HCT116 (cell line): ENCODE data around the gene ROCK1. TPM values are rescaled to one million over a fixed set of nuclear protein-coding genes. Genes with fewer than 3 reads are reported as not detected.

Experiments
- ATAC-seq: fragments of 200-7000 bp; cut with Tn5 transposase; 2 replicates; pipeline ENCODE4 v1.9.1; 2020; ENCODE audit warnings: mild to moderate bottlenecking, moderate library complexity
- BruUV-seq: library from RNA; stranded (reverse); fragments of 400-500 nt; replicated peaks from 2 replicates; lab custom pipeline; 2021; lab: Mats Ljungman, UMichigan
- CTCF ChIA-PET: fragments of 300-600 bp; sonication (Branson Sonifier 250); formaldehyde crosslinking; loops from one replicate; lab custom pipeline; 2021; ENCODE audit warnings: antibody characterized with exemption; lab: Charles Lee
- POLR2A ChIA-PET: fragments of 300-600, 350-600 bp; sonication (Branson Sonifier 250); formaldehyde crosslinking; loops from one replicate; lab custom pipeline; 2021; ENCODE audit warnings: antibody characterized with exemption; lab: Charles Lee
- RAD21 ChIA-PET, 2 experiments: fragments of 300-600 bp; sonication (Branson Sonifier 250); formaldehyde crosslinking; loops; one replicate each; lab custom pipeline; 2023; ENCODE audit warnings: low total read pairs in 2 of 2; ENCODE audit not compliant: uncharacterized antibody in 2 of 2, unreplicated experiment in 2 of 2, low non-redundant PET in 1 of 2; lab: Charles Lee
- DNase-seq: peaks from one replicate; pipeline ENCODE4 v3.0.0-alpha.2; 2010; ENCODE audit warnings: low read depth, low spot score
- H2AFZ ChIP-seq: fragments of 200-600 bp; shearing (Covaris generic), sonication (generic); 2 replicates; pipeline ENCODE4 v1.6.1; 2017; ENCODE audit warnings: low read depth, mixed run types, mixed read lengths, antibody characterized with exemption, low read length; ENCODE audit not compliant: poor library complexity, severe bottlenecking
- H3K27ac ChIP-seq: 2 replicates; pipeline ENCODE4 v1.5.1; 2012; ENCODE audit warnings: low read depth, low read length
- H3K27me3 ChIP-seq: fragments of 200-600 bp; sonication (generic); 2 replicates; pipeline ENCODE4 v1.6.1; 2016; ENCODE audit warnings: mixed run types, low read length, mixed read lengths; ENCODE audit not compliant: insufficient read depth
- H3K36me3 ChIP-seq, 2 experiments: fragments of 200-500 bp in 1 of 2; fragments of 200-600 bp in 1 of 2; sonication (Bioruptor generic) in 1 of 2; sonication (generic) in 1 of 2; 2 replicates each; pipeline versions ENCODE4 v1.5.1 to v1.6.1; 2014 to 2016; ENCODE audit warnings: low read length in 2 of 2, inconsistent platforms in 1 of 2, mixed read lengths in 1 of 2, mixed run types in 1 of 2; ENCODE audit not compliant: insufficient read depth in 2 of 2, control insufficient read depth in 1 of 2
- H3K4me1 ChIP-seq, 2 experiments: fragments of 200-600 bp in 1 of 2; sonication (generic) in 1 of 2; 2 replicates each; pipeline versions ENCODE4 v1.5.1 to v1.6.1; 2012 to 2017; ENCODE audit warnings: low read length in 2 of 2, inconsistent platforms in 1 of 2, mild to moderate bottlenecking in 1 of 2, mixed read lengths in 1 of 2, mixed run types in 1 of 2, moderate library complexity in 1 of 2; ENCODE audit not compliant: insufficient read depth in 2 of 2, control insufficient read depth in 1 of 2
- H3K4me2 ChIP-seq: fragments of 200-600 bp; sonication (generic); 2 replicates; pipeline ENCODE4 v1.6.1; 2017; ENCODE audit warnings: mixed run types, low read length, mixed read lengths
- H3K4me3 ChIP-seq, 2 experiments: fragments of 200-600 bp in 1 of 2; sonication (generic) in 1 of 2; replicated peaks in 1 of 2; 2 replicates each; pipeline ENCODE4 v1.5.1; 2011 to 2016; ENCODE audit warnings: low read length in 2 of 2, control low read depth in 1 of 2, low read depth in 1 of 2, mild to moderate bottlenecking in 1 of 2, mixed read lengths in 1 of 2, mixed run types in 1 of 2
- H3K79me2 ChIP-seq: fragments of 200-600 bp; sonication (generic); 2 replicates; pipeline ENCODE4 v1.6.1; 2017; ENCODE audit warnings: mild to moderate bottlenecking, mixed run types, low read length, moderate library complexity, mixed read lengths; ENCODE audit not compliant: insufficient read depth
- H3K9ac ChIP-seq: fragments of 200-600 bp; sonication (generic); 2 replicates; pipeline ENCODE4 v1.6.1; 2016; ENCODE audit warnings: low read length, mixed read lengths
- H3K9me2 ChIP-seq: fragments of 200-600 bp; sonication (generic), shearing (Covaris generic); 2 replicates; pipeline ENCODE4 v1.6.1; 2017; ENCODE audit warnings: mixed run types, mild to moderate bottlenecking, moderate library complexity; ENCODE audit not compliant: insufficient read depth
- H3K9me3 ChIP-seq, 2 experiments: fragments of 200-500 bp in 1 of 2; fragments of 200-600 bp in 1 of 2; sonication (Bioruptor generic) in 1 of 2; sonication (generic) in 1 of 2; 2 replicates each; pipeline ENCODE4 v1.6.1; 2014 to 2017; ENCODE audit warnings: low read length in 2 of 2, mixed read lengths in 2 of 2, inconsistent platforms in 1 of 2, low read depth in 1 of 2, mild to moderate bottlenecking in 1 of 2, mixed run types in 1 of 2, moderate library complexity in 1 of 2; ENCODE audit not compliant: control insufficient read depth in 1 of 2, insufficient read depth in 1 of 2
- H4K20me1 ChIP-seq: fragments of 200-600 bp; sonication (generic), shearing (Covaris generic); 2 replicates; pipeline ENCODE4 v1.6.1; 2017; ENCODE audit warnings: mixed run types, mild to moderate bottlenecking, moderate library complexity; ENCODE audit not compliant: insufficient read depth
- CBX3 ChIP-seq: IDR thresholded peaks from 2 replicates; pipeline ENCODE4 v1.6.1; 2012; ENCODE audit warnings: low read depth
- CTCF ChIP-seq, 3 experiments: fragments of 200-600 bp in 1 of 3; sonication (generic) in 1 of 3; IDR thresholded peaks in 2 of 3; conservative IDR thresholded peaks in 1 of 3; 2 replicates each; pipeline ENCODE4 v1.5.1; 2012 to 2017; ENCODE audit warnings: low read depth in 2 of 3, low read length in 2 of 3, antibody characterized with exemption in 1 of 3, borderline replicate concordance in 1 of 3, control low read depth in 1 of 3, mild to moderate bottlenecking in 1 of 3, mixed read lengths in 1 of 3, mixed run types in 1 of 3, moderate library complexity in 1 of 3; ENCODE audit not compliant: insufficient read depth in 1 of 3
- ELF1 ChIP-seq: IDR thresholded peaks from 2 replicates; pipeline ENCODE4 v1.6.1; 2012; ENCODE audit warnings: low read depth, borderline replicate concordance
- FOSL1 ChIP-seq: IDR thresholded peaks from 2 replicates; pipeline ENCODE4 v1.6.1; 2012; ENCODE audit warnings: low read depth
- JUND ChIP-seq: IDR thresholded peaks from 2 replicates; pipeline ENCODE4 v1.6.1; 2012
- MAX ChIP-seq: IDR thresholded peaks from 2 replicates; pipeline ENCODE4 v1.6.1; 2012
- RAD21 ChIP-seq: IDR thresholded peaks from 2 replicates; pipeline ENCODE4 v1.6.1; 2012; ENCODE audit warnings: low read depth, mild to moderate bottlenecking
- REST ChIP-seq: IDR thresholded peaks from 2 replicates; pipeline ENCODE4 v1.6.1; 2012; ENCODE audit warnings: low read depth
- SIN3A ChIP-seq: IDR thresholded peaks from 2 replicates; pipeline ENCODE4 v1.6.1; 2012; ENCODE audit warnings: low read depth
- ZFX ChIP-seq: fragments of 450-650 bp; IDR thresholded peaks from 2 replicates; pipeline ENCODE4 v1.6.1; 2017
- ZNF274 ChIP-seq: fragments of 200-500 bp; sonication (Bioruptor generic); IDR thresholded peaks from 2 replicates; pipeline ENCODE4 v1.6.1; 2014; ENCODE audit warnings: mild to moderate bottlenecking, low read depth, low read length, inconsistent platforms
- intact Hi-C: fragments of 100-400 bp; cut with micrococcal nuclease; formaldehyde crosslinking; loops from 2 replicates; pipeline ENCODE4 v1.10.0; 2022
- total RNA-seq: library from RNA; stranded (reverse); gene quantifications from one replicate; pipeline ENCODE4 v1.2.1, GENCODE V29; 2021; ENCODE audit not compliant: unreplicated experiment

The ROCK1 gene
- total RNA-seq, 1 experiment from 2014 or later, result 38.1 TPM

- H3K4me3 ChIP-seq, result no peak overlapping the region
- no peak overlapping the region for H2AFZ ChIP-seq
- RAD21 ChIA-PET, result no interaction called here
- H3K4me2 ChIP-seq, result no peak overlapping the region
- no peaks in the 10 kb centered on the region for H3K9me2 ChIP-seq
- ATAC-seq, result no peak
- H3K4me1 ChIP-seq, result peaks cover 0 to 9% of the 10 kb centered on the region in 2 experiments; a peak in 2 of 4 replicates
- no peaks in the 10 kb centered on the region for H3K27me3 ChIP-seq
- H4K20me1 ChIP-seq, result no peaks in the 10 kb centered on the region; the same call in 1 of the 2 replicates
- POLR2A ChIA-PET, result no interaction called here
- DNase-seq, result no peak
- no peaks in the 10 kb centered on the region for H3K9me3 ChIP-seq
- no peak for TF ChIP-seq RAD21
- no peak for TF ChIP-seq ELF1
- TF ChIP-seq CBX3, result no peak
- TF ChIP-seq JUND, result no peak
- TF ChIP-seq MAX, result no peak
- TF ChIP-seq ZFX, result no peak
- no peak for TF ChIP-seq ZNF274
- TF ChIP-seq REST, result no peak
- TF ChIP-seq CTCF (IDR thresholded peaks at IDR 0.05 in 2 of 3, conservative IDR thresholded peaks at IDR 0.05 in 1 of 3; ENCODE audit: borderline replicate concordance in 1 of 3, insufficient read depth in 1 of 3, low read depth in 2 of 3, low read length in 2 of 3), result no peak
- no peak for TF ChIP-seq SIN3A
- TF ChIP-seq FOSL1, result no peak
- intact Hi-C loops, result no loop called here
- CTCF ChIA-PET, result no interaction called here
- no TSS peak for BruUV-seq
- peaks cover 8% of the 10 kb centered on the region; the same call in 1 of the 2 replicates for H3K79me2 ChIP-seq
- no peak overlapping the region for H3K27ac ChIP-seq
- H3K9ac ChIP-seq, result no peak overlapping the region
- H3K36me3 ChIP-seq, result peaks cover 0 to 7% of the 10 kb centered on the region in 2 experiments; a peak in 1 of 4 replicates
Observed at GRCh38 chr18:20996418-20996817, 115.2 kb downstream of the ROCK1 start.
